C4-2B (cell line): ENCODE results near the gene SLC2A4RG.

Experiments used
- H3K27ac ChIP-seq: fragments of 450-650 bp; 2 replicates; pipeline ENCODE4 v1.5.1; 2017
- CTCF ChIP-seq: fragments of 450-650 bp; conservative IDR thresholded peaks from 2 replicates; pipeline ENCODE4 v1.5.1; 2017; ENCODE audit warnings: mild to moderate bottlenecking
- ZFX ChIP-seq: fragments of 450-650 bp; IDR thresholded peaks from 2 replicates; pipeline ENCODE4 v1.6.1; 2017

The SLC2A4RG gene

GRCh38 chr20:63741676-63742380 is 2.3 kb downstream of the SLC2A4RG start:
- no peak for TF ChIP-seq ZFX
- no peak for TF ChIP-seq CTCF
- H3K27ac ChIP-seq = peak overlapping the region; percentile 96

GRCh38 chr20:63742381-63743024 is 2.9 kb downstream of the SLC2A4RG start:
- H3K27ac ChIP-seq = peak overlapping the region; percentile 96; the same call in 1 of the 2 replicates

GRCh38 chr20:63743210-63743970 is 3.8 kb downstream of the SLC2A4RG start:
- TF ChIP-seq ZFX (no peak), CTCF (no peak)

More at GRCh38 chr20:63742381-63743024, 2.9 kb downstream of the SLC2A4RG start:
- TF ChIP-seq CTCF (no peak), ZFX (no peak)

GRCh38 chr20:63744158-63744557 is 4.6 kb downstream of the SLC2A4RG start:
- no peak overlapping the region for H3K27ac ChIP-seq

More at GRCh38 chr20:63743210-63743970, 3.8 kb downstream of the SLC2A4RG start:
- H3K27ac ChIP-seq = no peak overlapping the region

GRCh38 chr20:63744574-63745423 is 5.2 kb downstream of the SLC2A4RG start:
- no peak for TF ChIP-seq ZFX
- H3K27ac ChIP-seq = no peak overlapping the region

More at GRCh38 chr20:63744158-63744557, 4.6 kb downstream of the SLC2A4RG start:
- TF ChIP-seq CTCF = no peak
- TF ChIP-seq ZFX = no peak

- no peak overlapping the region for H3K27ac ChIP-seq
- no peak for TF ChIP-seq ZFX
- no peak for TF ChIP-seq CTCF
These were observed 5.8 kb downstream of the SLC2A4RG start for GRCh38 chr20:63745424-63745805.

- TF ChIP-seq CTCF = no peak
- no peak for TF ChIP-seq ZFX
- no peak overlapping the region for H3K27ac ChIP-seq
These were observed 6.6 kb downstream of the SLC2A4RG start for GRCh38 chr20:63745961-63746731.
